CD4-positive, alpha-beta T cell (primary cell): ENCODE measurements around the gene DNAJC5G. TPM values are rescaled to one million over a fixed set of nuclear protein-coding genes. Genes with fewer than 3 reads are reported as not detected.

Experiments
- ATAC-seq: fragments of 200-7000 bp; cut with Tn5 transposase; one replicate; pipeline ENCODE4 v1.10.0; 2022; ENCODE audit warnings: mild to moderate bottlenecking; ENCODE audit not compliant: poor library complexity
- CTCF ChIA-PET: fragments of 350-600 bp; sonication (Branson Sonifier 250); formaldehyde crosslinking; loops from one replicate; lab custom pipeline; 2021; ENCODE audit warnings: antibody characterized with exemption, inconsistent platforms; lab: Charles Lee
- POLR2A ChIA-PET: fragments of 350-600 bp; sonication (Branson Sonifier 250); formaldehyde crosslinking; loops from one replicate; lab custom pipeline; 2021; ENCODE audit warnings: antibody characterized with exemption, inconsistent platforms; lab: Charles Lee
- DNase-seq, 14 experiments: peaks; one replicate each; pipeline ENCODE4 v3.0.0-alpha.2; 2013 to 2020; ENCODE audit warnings: mixed read lengths in 2 of 14
- H3K27ac ChIP-seq, 2 donors: one replicate each; pipeline versions ENCODE4 v1.5.1 to v1.7.0; 2013; ENCODE audit warnings: low read length in 2 of 2, low read depth in 1 of 2, mild to moderate bottlenecking in 1 of 2
- H3K27me3 ChIP-seq, 2 experiments: 1 replicate in 1 of 2; 2 replicates in 1 of 2; pipeline versions ENCODE4 v1.6.1 to v1.7.0; 2013; ENCODE audit warnings: low read length in 2 of 2, control low read depth in 1 of 2, mild to moderate bottlenecking in 1 of 2, moderate library complexity in 1 of 2; ENCODE audit not compliant: insufficient read depth in 2 of 2, control insufficient read depth in 1 of 2
- H3K36me3 ChIP-seq: one replicate; pipeline ENCODE4 v1.6.1; 2013; ENCODE audit warnings: low read length, control low read depth; ENCODE audit not compliant: insufficient read depth
- H3K4me1 ChIP-seq: one replicate; pipeline ENCODE4 v1.6.1; 2013; ENCODE audit warnings: low read length, control low read depth; ENCODE audit not compliant: insufficient read depth
- H3K4me3 ChIP-seq: one replicate; pipeline ENCODE4 v1.5.1; 2013; ENCODE audit warnings: mild to moderate bottlenecking, low read length, moderate library complexity
- H3K9me3 ChIP-seq, 2 experiments: 1 replicate in 1 of 2; 2 replicates in 1 of 2; pipeline versions ENCODE4 v1.6.1 to v1.7.0; 2013; ENCODE audit warnings: low read length in 2 of 2, mild to moderate bottlenecking in 2 of 2, control low read depth in 1 of 2, moderate library complexity in 1 of 2; ENCODE audit not compliant: control insufficient read depth in 1 of 2, insufficient read depth in 1 of 2
- H3K27ac Mint-ChIP-seq: one replicate; pipeline ENCODE4 v1.8.0; 2020; ENCODE audit warnings: mixed read lengths
- H3K27me3 Mint-ChIP-seq: one replicate; pipeline ENCODE4 v1.8.0; 2021; ENCODE audit warnings: mixed read lengths
- H3K36me3 Mint-ChIP-seq: one replicate; pipeline ENCODE4 v1.8.0; 2021; ENCODE audit warnings: low read depth, mixed read lengths
- H3K4me1 Mint-ChIP-seq: one replicate; pipeline ENCODE4 v1.8.0; 2021; ENCODE audit warnings: low read depth, mixed read lengths
- H3K4me3 Mint-ChIP-seq: one replicate; pipeline ENCODE4 v1.8.0; 2020; ENCODE audit warnings: mild to moderate bottlenecking, mixed read lengths
- H3K9me3 Mint-ChIP-seq: one replicate; pipeline ENCODE4 v1.8.0; 2020; ENCODE audit warnings: mixed read lengths
- CTCF ChIP-seq: fragments of 200-600 bp; IDR thresholded peaks from one replicate; pipeline ENCODE4 v1.8.0; 2022; ENCODE audit warnings: antibody characterized with exemption, mild to moderate bottlenecking
- intact Hi-C, 2 experiments: fragments of 100-400 bp; cut with DNase I in 1 of 2; cut with micrococcal nuclease in 1 of 2; formaldehyde crosslinking; loops; one replicate each; pipeline versions ENCODE4 v1.15.1 to v1.9.0; 2023 to 2025; cut with DNase I, micrococcal nuclease
- total RNA-seq, 174 experiments: library from RNA in 2 of 174; stranded (reverse) in 2 of 174; gene quantifications; one replicate each; pipeline ENCODE4 v1.2.3 and lab custom pipeline; 2021 to 2026

Gene DNAJC5G
- total RNA-seq, 2 experiments from 2014 or later: not detected

- no peak overlapping the region for H3K27ac Mint-ChIP-seq
- Histone ChIP-seq H3K9me3 (peaks cover 0 to 15% of the 10 kb centered on the region in 2 experiments), H3K27me3 (peaks cover 55 to 61% of the 10 kb centered on the region in 2 experiments), H3K36me3 (no peaks in the 10 kb centered on the region), H3K4me1 (peaks cover 42% of the 10 kb centered on the region), H3K27ac (no peak overlapping the region), H3K4me3 (peak overlapping the region; percentile 45)
- ChIA-PET CTCF (interaction anchor here (1.0 to 1.2 kb wide), 3 partner anchors 16 to 46 kb away, joined by 3 to 5 read pairs (median 3); partner anchors contain the start of gene CAD), POLR2A (interaction anchor here (0.7 kb wide), 3 partner anchors 16 to 812 kb away, joined by 3 to 5 read pairs (median 3); partner anchors contain the start of genes ATRAID and SLC5A6)
- H3K4me3 Mint-ChIP-seq: peak overlapping the region; percentile 95
- no peaks in the 10 kb centered on the region for H3K36me3 Mint-ChIP-seq
- peaks cover 44% of the 10 kb centered on the region for H3K27me3 Mint-ChIP-seq
- peaks cover 26% of the 10 kb centered on the region for H3K4me1 Mint-ChIP-seq
- intact Hi-C loops: loop anchor here in 1 of 2 experiments (10.0 kb wide), 1 partner anchor 49 kb away; the partner anchor contains the start of genes ATRAID, CAD and SLC5A6
- ATAC-seq (no peak), DNase-seq (peak in 2 of 14 experiments; percentile 40 to 45)
- no peak for TF ChIP-seq CTCF
- no peaks in the 10 kb centered on the region for H3K9me3 Mint-ChIP-seq
These were observed 11.7 kb upstream of the DNAJC5G start for GRCh38 chr2:27263287-27264252.

- H3K4me1 ChIP-seq: peaks cover 42% of the 10 kb centered on the region
- no peak for TF ChIP-seq CTCF
- H3K36me3 Mint-ChIP-seq: no peaks in the 10 kb centered on the region
- CTCF ChIA-PET: interaction anchor here (1.1 to 1.9 kb wide), 3 partner anchors 13 to 17 kb away, joined by 3 to 20 read pairs (median 4); no protein-coding TSS in a partner anchor
- peaks cover 53 to 60% of the 10 kb centered on the region in 2 experiments for H3K27me3 ChIP-seq
- H3K9me3 ChIP-seq: peaks cover 0 to 11% of the 10 kb centered on the region in 2 experiments
- no peaks in the 10 kb centered on the region for H3K9me3 Mint-ChIP-seq
- ATAC-seq (peak; percentile 37), DNase-seq (peak in 3 of 14 experiments; percentile 2 to 66 (median 64))
- H3K36me3 ChIP-seq: no peaks in the 10 kb centered on the region
- H3K27me3 Mint-ChIP-seq: peaks cover 44% of the 10 kb centered on the region
- peak overlapping the region; percentile 95 for H3K4me3 Mint-ChIP-seq
- H3K27ac Mint-ChIP-seq: no peak overlapping the region
- H3K4me3 ChIP-seq: peak overlapping the region; percentile 54
- peaks cover 26% of the 10 kb centered on the region for H3K4me1 Mint-ChIP-seq
- no peak overlapping the region for H3K27ac ChIP-seq
- intact Hi-C loops: loop anchor here in 1 of 2 experiments (10.0 kb wide), 1 partner anchor 50 kb away; the partner anchor contains the start of genes ATRAID, CAD and SLC5A6
- POLR2A ChIA-PET: interaction anchor here (1.5 kb wide), 1 partner anchor 52 kb away, joined by 4 read pairs; the partner anchor contains the start of genes ATRAID and SLC5A6
These were observed 10.9 kb upstream of the DNAJC5G start for GRCh38 chr2:27264253-27264752.
